GM21619 (cell line): ENCODE measurements around the gene WFDC2.

Experiments
- ATAC-seq: cut with Tn5 transposase; IDR thresholded peaks from one replicate; pipeline ENCODE4 v1.9.1; 2021; ENCODE audit not compliant: unreplicated experiment

WFDC2 gene

GRCh38 chr20:45495501-45495941 is 26.0 kb downstream of the WFDC2 start:
- no peak for ATAC-seq

- no peak for ATAC-seq
Measured at GRCh38 chr20:45496166-45496565, 26.6 kb downstream of the WFDC2 start.

- ATAC-seq: no peak
Measured at GRCh38 chr20:45497971-45498494, 28.5 kb downstream of the WFDC2 start.

- ATAC-seq: no peak
Measured at GRCh38 chr20:45500022-45500421, 30.5 kb downstream of the WFDC2 start.

- no peak for ATAC-seq
Measured at GRCh38 chr20:45501600-45501999, 32.0 kb downstream of the WFDC2 start.

- ATAC-seq: no peak
Measured at GRCh38 chr20:45502561-45502960, 33.0 kb downstream of the WFDC2 start.

GRCh38 chr20:45503403-45503802 is 33.9 kb downstream of the WFDC2 start:
- ATAC-seq: no peak

- ATAC-seq: no peak
Measured at GRCh38 chr20:45506398-45506797, 36.8 kb downstream of the WFDC2 start.

GRCh38 chr20:45507011-45507820 is 37.7 kb downstream of the WFDC2 start:
- ATAC-seq: no peak

GRCh38 chr20:45508068-45508886 is 38.7 kb downstream of the WFDC2 start:
- no peak for ATAC-seq

- ATAC-seq: no peak
Measured at GRCh38 chr20:45509091-45509490, 39.5 kb downstream of the WFDC2 start.

GRCh38 chr20:45510242-45510862 is 40.8 kb downstream of the WFDC2 start:
- no peak for ATAC-seq

- no peak for ATAC-seq
Measured at GRCh38 chr20:45515147-45515913, 45.8 kb downstream of the WFDC2 start, which contains the start of gene SPINT3. TSS of gene SPINT3 (minus strand) at chr20:45515622. CDS start at chr20:45515608, 14 bp downstream.

- ATAC-seq: no peak
Measured at GRCh38 chr20:45518282-45518681, 48.7 kb downstream of the WFDC2 start.

- no peak for ATAC-seq
Measured at GRCh38 chr20:45523821-45524220, 54.3 kb downstream of the WFDC2 start.

- no peak for ATAC-seq
Measured at GRCh38 chr20:45527294-45527693, 57.7 kb downstream of the WFDC2 start.
